WTC11 (cell line): ENCODE data around the gene ZNF77. TPM values are rescaled to one million over a fixed set of nuclear protein-coding genes. Genes with fewer than 3 reads are reported as not detected.
"Not testable (repeated sequence)": the region's sequence is repeated elsewhere in the genome, so short reads cannot be mapped to it uniquely, and the experiment has no call there.

Experiments
- ATAC-seq: fragments of 200-7000 bp; cut with Tn5 transposase; 2 replicates; pipeline ENCODE4 v1.10.0; 2021; ENCODE audit warnings: mild to moderate bottlenecking, moderate library complexity
- CTCF ChIA-PET: fragments of 300-600 bp; sonication (Branson Sonifier 250); formaldehyde crosslinking; loops from one replicate; lab custom pipeline; 2021; ENCODE audit warnings: antibody characterized with exemption; lab: Charles Lee
- POLR2A ChIA-PET: fragments of 350-600 bp; sonication (Branson Sonifier 250); formaldehyde crosslinking; loops from one replicate; lab custom pipeline; 2021; ENCODE audit warnings: antibody characterized with exemption; lab: Charles Lee
- DNase-seq: peaks from one replicate; pipeline ENCODE4 v3.0.0; 2021; ENCODE audit warnings: low spot score
- H3K27ac Mint-ChIP-seq: 2 replicates; pipeline ENCODE4 v1.8.0; 2021; ENCODE audit warnings: mixed read lengths
- H3K27me3 Mint-ChIP-seq: 2 replicates; pipeline ENCODE4 v1.8.0; 2021; ENCODE audit warnings: low read depth, mild to moderate bottlenecking, moderate library complexity, mixed read lengths
- H3K36me3 Mint-ChIP-seq: 2 replicates; pipeline ENCODE4 v1.8.0; 2021; ENCODE audit warnings: mixed read lengths
- H3K4me1 Mint-ChIP-seq: 2 replicates; pipeline ENCODE4 v1.8.0; 2022; ENCODE audit warnings: mixed read lengths
- H3K4me3 Mint-ChIP-seq: 2 replicates; pipeline ENCODE4 v1.8.0; 2021; ENCODE audit warnings: mild to moderate bottlenecking, moderate library complexity, mixed read lengths
- H3K9me3 Mint-ChIP-seq: 2 replicates; pipeline ENCODE4 v1.8.0; 2021; ENCODE audit warnings: mixed read lengths
- CBFB ChIP-seq: sonication (generic); formaldehyde crosslinking; IDR thresholded peaks from 2 replicates; pipeline ENCODE4 v1.8.1; 2022; ENCODE audit warnings: mild to moderate bottlenecking, low read depth, missing genetic modification reagents
- CREB1 ChIP-seq: sonication (generic); formaldehyde crosslinking; IDR thresholded peaks from 2 replicates; pipeline ENCODE4 v1.8.0; 2023; ENCODE audit warnings: mild to moderate bottlenecking, missing genetic modification reagents
- ELF4 ChIP-seq: sonication (generic); formaldehyde crosslinking; IDR thresholded peaks from 2 replicates; pipeline ENCODE4 v1.8.1; 2022; ENCODE audit warnings: low read depth, mild to moderate bottlenecking, moderate library complexity, missing genetic modification reagents
- FOXJ3 ChIP-seq: sonication (generic); formaldehyde crosslinking; IDR thresholded peaks from 2 replicates; pipeline ENCODE4 v1.9.0; 2021; ENCODE audit warnings: missing genetic modification reagents, mild to moderate bottlenecking, borderline replicate concordance
- GABPB1 ChIP-seq: sonication (generic); formaldehyde crosslinking; IDR thresholded peaks from 2 replicates; pipeline ENCODE4 v1.8.1; 2023; ENCODE audit warnings: mild to moderate bottlenecking, missing genetic modification reagents
- GRHL2 ChIP-seq: fragments of 250-450 bp; sonication (Bioruptor Pico); IDR thresholded peaks from 2 replicates; pipeline ENCODE4 v1.8.0; 2022; ENCODE audit warnings: mild to moderate bottlenecking, moderate library complexity; ENCODE audit not compliant: insufficient replicate concordance, severe bottlenecking
- JUN ChIP-seq: sonication (generic); formaldehyde crosslinking; IDR thresholded peaks from 2 replicates; pipeline ENCODE4 v1.8.0; 2023; ENCODE audit warnings: mild to moderate bottlenecking, missing genetic modification reagents
- MYBL2 ChIP-seq: sonication (generic); formaldehyde crosslinking; IDR thresholded peaks from 2 replicates; pipeline ENCODE4 v1.8.1; 2023; ENCODE audit warnings: mild to moderate bottlenecking, moderate library complexity, missing genetic modification reagents
- NR1H2 ChIP-seq: sonication (generic); formaldehyde crosslinking; IDR thresholded peaks from 2 replicates; pipeline ENCODE4 v1.9.0; 2021; ENCODE audit warnings: mild to moderate bottlenecking, moderate library complexity, missing genetic modification reagents
- RELA ChIP-seq: sonication (generic); formaldehyde crosslinking; IDR thresholded peaks from 2 replicates; pipeline ENCODE4 v1.8.1; 2022; ENCODE audit warnings: missing genetic modification reagents, mild to moderate bottlenecking, borderline replicate concordance
- SOX15 ChIP-seq: fragments of 250-450 bp; sonication (Bioruptor Pico); IDR thresholded peaks from 2 replicates; pipeline ENCODE4 v1.9.0; 2021; ENCODE audit warnings: mild to moderate bottlenecking
- SP1 ChIP-seq: sonication (generic); formaldehyde crosslinking; conservative IDR thresholded peaks from 2 replicates; pipeline ENCODE4 v1.8.1; 2022; ENCODE audit warnings: missing genetic modification reagents
- TP53 ChIP-seq: sonication (generic); formaldehyde crosslinking; IDR thresholded peaks from 2 replicates; pipeline ENCODE4 v1.8.1; 2023; ENCODE audit warnings: mild to moderate bottlenecking, missing genetic modification reagents
- ZNF121 ChIP-seq: sonication (generic); formaldehyde crosslinking; IDR thresholded peaks from 2 replicates; pipeline ENCODE4 v1.8.0; 2023; ENCODE audit warnings: missing genetic modification reagents
- ZNF219 ChIP-seq: sonication (generic); formaldehyde crosslinking; IDR thresholded peaks from 2 replicates; pipeline ENCODE4 v1.8.0; 2023; ENCODE audit warnings: missing genetic modification reagents, mild to moderate bottlenecking, borderline replicate concordance
- total RNA-seq: library from RNA; stranded (reverse); gene quantifications from 3 replicates; pipeline ENCODE4 v1.2.3, GENCODE V29; 2021
- TF ChIP-seq, protein P1 (sequence below): fragments of 250-450 bp; sonication (Bioruptor Pico); IDR thresholded peaks from 2 replicates; pipeline ENCODE4 v1.9.0; 2021; ENCODE audit warnings: mild to moderate bottlenecking, borderline replicate concordance
- TF ChIP-seq, protein P2 (sequence below): sonication (generic); formaldehyde crosslinking; IDR thresholded peaks from 2 replicates; pipeline ENCODE4 v1.8.1; 2022; ENCODE audit warnings: mild to moderate bottlenecking, moderate library complexity, missing genetic modification reagents
- TF ChIP-seq, protein P3 (sequence below): sonication (generic); formaldehyde crosslinking; IDR thresholded peaks from 2 replicates; pipeline ENCODE4 v1.8.0; 2022; ENCODE audit warnings: mild to moderate bottlenecking, missing genetic modification reagents
- TF ChIP-seq, protein P4 (sequence below): sonication (generic); formaldehyde crosslinking; IDR thresholded peaks from 2 replicates; pipeline ENCODE4 v1.8.1; 2023; ENCODE audit warnings: mild to moderate bottlenecking, missing genetic modification reagents

The ZNF77 gene
- total RNA-seq, 1 experiment from 2014 or later, result 4.7 TPM

DNA sequence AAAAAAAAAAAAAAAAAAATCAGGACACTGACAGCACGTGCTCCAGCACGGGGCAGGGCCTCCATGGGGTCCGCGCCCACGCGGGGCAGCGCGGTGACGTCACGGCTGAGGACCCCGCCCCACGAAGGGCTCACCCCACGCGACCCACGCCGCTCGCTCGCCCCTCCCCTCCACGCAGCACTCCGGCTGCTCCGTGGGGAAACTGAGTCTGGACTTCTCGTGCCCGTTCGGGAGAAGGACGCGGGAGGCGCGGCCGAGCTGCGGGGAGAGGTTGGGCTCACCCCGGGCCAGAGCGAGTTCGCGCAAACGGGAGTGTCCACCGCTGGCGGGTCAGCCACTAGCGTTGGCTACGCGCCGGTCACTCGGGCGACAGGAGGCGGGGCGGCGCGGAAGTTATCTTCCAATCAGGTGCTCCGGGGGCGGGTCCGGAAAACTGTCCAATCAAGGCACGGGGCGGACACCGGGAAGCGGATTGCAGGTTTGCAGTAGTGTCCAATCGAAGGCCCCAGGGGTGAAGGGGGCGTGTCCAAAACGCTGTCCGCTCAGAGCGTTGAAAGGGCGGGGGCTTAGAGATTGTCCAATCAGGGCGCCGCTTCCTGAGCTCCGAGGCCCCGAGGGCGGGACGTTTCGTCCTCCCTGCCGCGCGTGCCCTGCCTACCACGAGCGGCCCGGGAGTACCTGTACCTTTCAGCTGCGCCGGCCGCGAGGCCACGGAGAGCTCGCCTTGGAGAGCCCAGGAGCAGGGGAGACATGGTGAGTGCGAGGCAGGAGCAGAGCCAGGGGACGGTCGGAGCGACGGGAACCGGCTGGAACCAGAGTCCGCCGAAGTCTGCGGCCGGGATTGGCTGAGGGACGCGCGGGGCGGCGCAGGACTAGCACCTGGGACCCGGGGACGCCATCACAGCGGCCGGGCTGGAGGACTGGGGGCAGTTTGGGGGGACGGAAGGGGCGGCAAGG, 44.2 kb downstream of the ZNF77 start, which contains the start of gene ZNF57 (continued):
- TF ChIP-seq FOXJ3 (CRISPR knock-in tag) (no peak), GABPB1 (CRISPR knock-in tag) (peak; percentile 45; the same call in 1 of the 2 replicates), TP53 (CRISPR knock-in tag) (0 out of 2 replicates have a peak, but pooled peaks have one; percentile 31), SP1 (CRISPR knock-in tag) (peak; percentile 75), RELA (CRISPR knock-in tag) (0 out of 2 replicates have a peak, but pooled peaks have one; percentile 82), MYBL2 (CRISPR knock-in tag) (peak; percentile 52; the same call in 1 of the 2 replicates), ZNF219 (CRISPR knock-in tag) (no peak)
- TF ChIP-seq, protein P1, sequence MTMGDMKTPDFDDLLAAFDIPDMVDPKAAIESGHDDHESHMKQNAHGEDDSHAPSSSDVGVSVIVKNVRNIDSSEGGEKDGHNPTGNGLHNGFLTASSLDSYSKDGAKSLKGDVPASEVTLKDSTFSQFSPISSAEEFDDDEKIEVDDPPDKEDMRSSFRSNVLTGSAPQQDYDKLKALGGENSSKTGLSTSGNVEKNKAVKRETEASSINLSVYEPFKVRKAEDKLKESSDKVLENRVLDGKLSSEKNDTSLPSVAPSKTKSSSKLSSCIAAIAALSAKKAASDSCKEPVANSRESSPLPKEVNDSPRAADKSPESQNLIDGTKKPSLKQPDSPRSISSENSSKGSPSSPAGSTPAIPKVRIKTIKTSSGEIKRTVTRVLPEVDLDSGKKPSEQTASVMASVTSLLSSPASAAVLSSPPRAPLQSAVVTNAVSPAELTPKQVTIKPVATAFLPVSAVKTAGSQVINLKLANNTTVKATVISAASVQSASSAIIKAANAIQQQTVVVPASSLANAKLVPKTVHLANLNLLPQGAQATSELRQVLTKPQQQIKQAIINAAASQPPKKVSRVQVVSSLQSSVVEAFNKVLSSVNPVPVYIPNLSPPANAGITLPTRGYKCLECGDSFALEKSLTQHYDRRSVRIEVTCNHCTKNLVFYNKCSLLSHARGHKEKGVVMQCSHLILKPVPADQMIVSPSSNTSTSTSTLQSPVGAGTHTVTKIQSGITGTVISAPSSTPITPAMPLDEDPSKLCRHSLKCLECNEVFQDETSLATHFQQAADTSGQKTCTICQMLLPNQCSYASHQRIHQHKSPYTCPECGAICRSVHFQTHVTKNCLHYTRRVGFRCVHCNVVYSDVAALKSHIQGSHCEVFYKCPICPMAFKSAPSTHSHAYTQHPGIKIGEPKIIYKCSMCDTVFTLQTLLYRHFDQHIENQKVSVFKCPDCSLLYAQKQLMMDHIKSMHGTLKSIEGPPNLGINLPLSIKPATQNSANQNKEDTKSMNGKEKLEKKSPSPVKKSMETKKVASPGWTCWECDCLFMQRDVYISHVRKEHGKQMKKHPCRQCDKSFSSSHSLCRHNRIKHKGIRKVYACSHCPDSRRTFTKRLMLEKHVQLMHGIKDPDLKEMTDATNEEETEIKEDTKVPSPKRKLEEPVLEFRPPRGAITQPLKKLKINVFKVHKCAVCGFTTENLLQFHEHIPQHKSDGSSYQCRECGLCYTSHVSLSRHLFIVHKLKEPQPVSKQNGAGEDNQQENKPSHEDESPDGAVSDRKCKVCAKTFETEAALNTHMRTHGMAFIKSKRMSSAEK (CRISPR knock-in tag), result no peak
- TF ChIP-seq, protein P2, sequence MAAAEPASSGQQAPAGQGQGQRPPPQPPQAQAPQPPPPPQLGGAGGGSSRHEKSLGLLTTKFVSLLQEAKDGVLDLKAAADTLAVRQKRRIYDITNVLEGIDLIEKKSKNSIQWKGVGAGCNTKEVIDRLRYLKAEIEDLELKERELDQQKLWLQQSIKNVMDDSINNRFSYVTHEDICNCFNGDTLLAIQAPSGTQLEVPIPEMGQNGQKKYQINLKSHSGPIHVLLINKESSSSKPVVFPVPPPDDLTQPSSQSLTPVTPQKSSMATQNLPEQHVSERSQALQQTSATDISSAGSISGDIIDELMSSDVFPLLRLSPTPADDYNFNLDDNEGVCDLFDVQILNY, result no peak
- TF ChIP-seq, protein P3, sequence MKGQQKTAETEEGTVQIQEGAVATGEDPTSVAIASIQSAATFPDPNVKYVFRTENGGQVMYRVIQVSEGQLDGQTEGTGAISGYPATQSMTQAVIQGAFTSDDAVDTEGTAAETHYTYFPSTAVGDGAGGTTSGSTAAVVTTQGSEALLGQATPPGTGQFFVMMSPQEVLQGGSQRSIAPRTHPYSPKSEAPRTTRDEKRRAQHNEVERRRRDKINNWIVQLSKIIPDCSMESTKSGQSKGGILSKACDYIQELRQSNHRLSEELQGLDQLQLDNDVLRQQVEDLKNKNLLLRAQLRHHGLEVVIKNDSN (CRISPR knock-in tag), result no peak

DNA sequence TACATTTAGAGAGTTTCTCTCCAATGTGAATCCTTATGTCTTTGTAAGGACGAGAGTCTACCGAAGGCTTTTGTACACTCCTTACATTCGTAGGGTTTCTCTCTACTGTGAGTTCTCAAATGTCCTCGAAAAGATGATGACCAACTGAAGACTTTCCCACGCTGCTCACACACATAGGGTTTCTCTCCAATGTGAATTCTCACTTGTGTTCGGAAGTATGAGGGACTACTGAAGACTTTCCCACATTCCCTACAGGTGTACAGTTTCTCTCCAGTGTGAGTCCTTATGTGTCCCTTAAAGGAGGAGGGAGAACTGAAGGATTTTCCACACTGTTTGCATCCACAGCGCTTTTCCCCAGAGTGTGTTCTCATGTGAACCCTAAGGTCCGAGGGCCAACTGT, 48.1 kb downstream of the ZNF77 start:
- DNase-seq (no peak), ATAC-seq (no peak)
- H3K4me1 Mint-ChIP-seq, result peaks cover 2% of the 10 kb centered on the region
- peaks cover 26% of the 10 kb centered on the region for H3K9me3 Mint-ChIP-seq
- H3K27ac Mint-ChIP-seq, result no peak overlapping the region
- TF ChIP-seq SOX15 (no peak), FOXJ3 (CRISPR knock-in tag) (no peak), ELF4 (no peak), GRHL2 (no peak), CBFB (CRISPR knock-in tag) (no peak), NR1H2 (CRISPR knock-in tag) (no peak), CREB1 (no peak), JUN (CRISPR knock-in tag) (no peak), ZNF121 (CRISPR knock-in tag) (no peak)
- TF ChIP-seq, protein P4, sequence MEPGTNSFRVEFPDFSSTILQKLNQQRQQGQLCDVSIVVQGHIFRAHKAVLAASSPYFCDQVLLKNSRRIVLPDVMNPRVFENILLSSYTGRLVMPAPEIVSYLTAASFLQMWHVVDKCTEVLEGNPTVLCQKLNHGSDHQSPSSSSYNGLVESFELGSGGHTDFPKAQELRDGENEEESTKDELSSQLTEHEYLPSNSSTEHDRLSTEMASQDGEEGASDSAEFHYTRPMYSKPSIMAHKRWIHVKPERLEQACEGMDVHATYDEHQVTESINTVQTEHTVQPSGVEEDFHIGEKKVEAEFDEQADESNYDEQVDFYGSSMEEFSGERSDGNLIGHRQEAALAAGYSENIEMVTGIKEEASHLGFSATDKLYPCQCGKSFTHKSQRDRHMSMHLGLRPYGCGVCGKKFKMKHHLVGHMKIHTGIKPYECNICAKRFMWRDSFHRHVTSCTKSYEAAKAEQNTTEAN (CRISPR knock-in tag), result no peak
- peaks cover 18% of the 10 kb centered on the region for H3K27me3 Mint-ChIP-seq
- peaks cover 6% of the 10 kb centered on the region; the same call in 1 of the 2 replicates for H3K36me3 Mint-ChIP-seq
- ChIA-PET CTCF (no interaction called here), POLR2A (no interaction called here)
- no peak overlapping the region for H3K4me3 Mint-ChIP-seq

DNA sequence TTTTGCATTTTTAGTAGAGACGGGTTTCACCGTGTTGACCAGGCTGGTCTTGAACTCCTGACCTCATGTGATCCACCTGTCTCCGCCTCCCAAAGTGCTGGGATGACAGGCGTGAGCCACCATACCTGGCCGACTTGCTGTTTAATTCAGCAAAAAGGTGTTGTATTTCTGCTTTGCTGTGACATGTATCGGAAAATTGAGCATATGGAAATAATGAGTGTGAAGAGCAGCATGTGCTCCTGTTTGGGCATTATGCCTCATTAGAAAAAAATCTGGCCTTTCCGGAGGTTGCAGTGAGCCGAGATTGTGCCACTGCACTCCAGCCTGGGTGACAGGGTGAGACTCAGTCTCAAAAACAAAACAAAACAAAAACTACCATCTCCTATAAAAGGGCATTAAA, 54.2 kb downstream of the ZNF77 start:
- DNase-seq, H3K27ac Mint-ChIP-seq, ATAC-seq, POLR2A ChIA-PET, H3K27me3 Mint-ChIP-seq, H3K9me3 Mint-ChIP-seq, H3K4me3 Mint-ChIP-seq, H3K36me3 Mint-ChIP-seq, H3K4me1 Mint-ChIP-seq: not testable (repeated sequence)
- CTCF ChIA-PET, result interaction anchor here (0.6 kb wide), 1 partner anchor 87 kb away, joined by 3 read pairs; the partner anchor contains the start of gene TLE6
